Stimulated activated CD8-positive, alpha-beta memory T cell treated with anti-CD3 and anti-CD28 coated beads, Interleukin-2, amount 100 ng/mL, for 1 hour (primary cell): ENCODE data around the gene SMARCB1.

Experiments
- DNase-seq, 2 donors: peaks; one replicate each; pipeline ENCODE4 v3.0.0-alpha.2; 2020; ENCODE audit warnings: low read depth in 2 of 2

SMARCB1 gene

DNA sequence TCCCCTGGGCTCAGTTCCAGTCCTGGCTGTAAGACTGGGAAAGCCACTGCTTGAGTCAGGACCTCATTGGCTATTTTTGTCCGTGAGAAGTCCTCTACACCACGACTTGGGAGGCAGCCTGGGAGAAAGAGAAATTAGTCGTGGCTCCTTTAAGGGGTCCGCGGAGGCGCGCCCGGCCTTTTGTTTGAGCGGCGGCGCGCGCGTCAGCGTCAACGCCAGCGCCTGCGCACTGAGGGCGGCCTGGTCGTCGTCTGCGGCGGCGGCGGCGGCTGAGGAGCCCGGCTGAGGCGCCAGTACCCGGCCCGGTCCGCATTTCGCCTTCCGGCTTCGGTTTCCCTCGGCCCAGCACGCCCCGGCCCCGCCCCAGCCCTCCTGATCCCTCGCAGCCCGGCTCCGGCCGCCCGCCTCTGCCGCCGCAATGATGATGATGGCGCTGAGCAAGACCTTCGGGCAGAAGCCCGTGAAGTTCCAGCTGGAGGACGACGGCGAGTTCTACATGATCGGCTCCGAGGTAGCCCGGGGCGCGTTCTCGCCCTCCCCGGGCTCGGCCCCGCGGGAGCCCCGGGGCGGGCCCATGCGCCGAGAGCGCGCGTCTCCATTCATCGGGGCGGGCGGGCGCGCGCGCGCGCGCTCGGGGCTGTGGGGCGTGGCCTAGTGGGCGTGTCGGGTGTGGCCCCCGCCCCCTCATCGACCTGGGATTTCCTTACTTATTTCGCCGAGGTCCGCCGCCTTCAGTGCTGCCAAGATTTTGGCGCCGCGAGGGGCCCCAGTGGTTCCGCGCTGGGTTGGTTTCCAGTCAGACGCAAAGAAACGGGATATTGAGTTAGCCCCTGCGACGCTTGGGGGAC is at the start of gene SMARCB1:
TSS of gene SMARCB1 (plus strand) at position 215 of the 848 bp plus-strand sequence. CDS start at position 419, 204 bp downstream.
- peak; percentile 81 to 85 for DNase-seq

DNA sequence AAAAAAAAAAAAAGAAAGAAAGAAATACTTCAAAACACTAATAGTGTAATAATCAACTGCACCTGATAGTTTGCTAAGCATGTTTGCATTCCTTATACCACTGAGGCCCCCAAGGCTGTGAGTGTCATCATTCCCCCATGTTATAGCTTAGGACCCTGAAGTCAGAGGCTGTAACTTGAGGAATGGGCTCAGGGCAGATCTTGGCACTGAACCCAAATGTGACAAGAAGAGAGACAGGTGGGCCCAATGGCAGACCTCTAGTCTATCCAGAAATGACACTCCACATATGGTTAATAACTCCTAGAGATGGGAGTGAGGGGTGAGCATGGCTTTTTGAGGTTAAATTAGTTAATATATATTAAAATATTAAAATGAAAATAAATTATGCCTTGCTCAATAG is 49.1 kb upstream of the SMARCB1 start:
- DNase-seq = no peak

DNA sequence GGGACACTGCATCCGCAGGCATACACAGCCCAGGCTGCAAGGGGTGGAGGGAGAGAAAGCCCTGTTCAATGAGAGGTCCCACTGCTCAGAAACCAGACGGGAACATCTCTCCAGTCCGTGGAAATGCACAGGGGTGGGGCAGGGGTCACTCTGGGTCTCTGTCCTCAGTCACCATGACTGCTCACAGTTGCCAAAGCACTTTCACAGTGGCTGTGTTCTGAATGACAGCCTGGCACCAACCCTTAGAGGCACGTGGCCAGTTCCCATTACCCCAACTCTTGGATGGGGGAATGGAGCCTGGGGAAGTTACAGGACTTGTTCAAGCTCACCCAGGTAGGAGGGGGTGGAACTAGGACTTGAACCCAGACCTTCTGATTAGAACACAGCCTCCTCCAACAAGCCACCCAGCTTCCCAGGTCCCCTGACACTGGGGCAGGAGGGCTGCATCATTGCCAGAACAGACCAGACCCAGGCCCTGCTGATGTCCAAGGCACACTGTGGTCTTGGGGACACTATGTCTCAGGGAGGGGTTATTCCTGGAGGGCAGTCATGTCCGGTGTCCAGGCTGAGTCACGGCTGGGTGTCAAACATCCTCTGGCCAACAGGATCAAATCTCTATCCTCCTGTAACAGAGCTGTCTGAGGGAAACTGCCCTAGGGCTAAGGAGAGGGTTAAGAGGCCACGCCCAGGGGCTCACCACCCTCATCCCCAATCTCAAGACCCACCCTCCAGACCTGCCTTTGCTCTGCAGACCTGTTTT is 44.1 kb upstream of the SMARCB1 start:
- DNase-seq = no peak

DNA sequence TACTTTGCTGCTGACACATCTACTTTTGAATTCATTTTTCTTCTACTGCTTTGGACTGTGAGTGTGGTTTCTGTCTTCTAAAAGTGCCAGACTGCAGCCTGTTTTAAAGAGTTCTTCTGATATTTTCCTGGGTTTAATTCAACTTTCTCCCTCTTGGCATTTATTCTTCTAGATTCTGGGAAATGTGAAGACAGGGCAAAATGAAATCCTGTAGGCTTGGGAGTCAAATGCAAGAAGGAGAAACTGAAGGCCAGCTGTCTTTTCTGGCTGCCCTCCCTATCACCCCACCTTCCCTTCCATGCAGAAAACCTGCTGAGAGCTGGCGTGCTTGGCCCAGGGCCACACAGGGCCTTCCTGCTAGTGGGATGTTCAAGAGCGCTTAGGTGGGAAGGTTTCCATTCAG is 43.5 kb upstream of the SMARCB1 start:
- DNase-seq = no peak

DNA sequence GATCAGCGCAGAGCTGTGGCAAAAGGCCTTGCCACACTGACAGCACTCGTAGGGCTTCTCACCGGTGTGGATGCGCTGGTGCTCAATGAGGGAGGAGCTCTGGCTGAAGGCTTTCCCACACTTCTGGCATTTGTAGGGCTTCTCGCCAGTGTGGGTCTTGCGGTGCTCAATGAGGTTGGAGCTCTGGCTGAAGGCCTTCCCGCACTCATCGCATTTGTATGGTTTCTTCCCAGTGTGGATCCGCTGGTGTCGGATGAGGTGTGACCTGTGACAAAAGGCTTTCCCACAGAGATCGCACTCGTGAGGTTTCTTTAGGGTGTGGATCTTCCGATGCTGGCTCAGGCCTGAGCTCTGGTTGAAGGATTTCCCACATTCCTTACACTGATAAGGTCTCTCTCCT is 42.8 kb upstream of the SMARCB1 start:
- DNase-seq = no peak

DNA sequence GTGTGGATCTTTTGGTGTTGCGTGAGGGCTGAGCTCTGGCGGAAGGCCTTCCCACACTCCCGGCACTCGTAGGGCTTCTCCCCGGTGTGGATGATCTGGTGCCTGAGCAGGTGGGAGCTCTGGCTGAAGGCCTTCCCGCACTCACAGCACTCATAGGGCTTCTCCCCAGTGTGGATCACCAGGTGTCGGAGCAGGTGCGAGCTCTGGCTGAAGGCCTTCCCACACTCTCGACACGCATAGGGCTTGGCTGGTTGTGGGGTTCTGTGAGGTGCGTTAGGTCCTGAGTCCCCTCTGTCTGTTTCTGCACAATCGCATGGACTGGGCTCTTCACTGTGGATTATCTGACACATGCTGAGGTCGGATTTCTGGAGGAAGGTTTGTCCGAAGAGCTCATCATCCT is 42.3 kb upstream of the SMARCB1 start:
- DNase-seq = no peak

DNA sequence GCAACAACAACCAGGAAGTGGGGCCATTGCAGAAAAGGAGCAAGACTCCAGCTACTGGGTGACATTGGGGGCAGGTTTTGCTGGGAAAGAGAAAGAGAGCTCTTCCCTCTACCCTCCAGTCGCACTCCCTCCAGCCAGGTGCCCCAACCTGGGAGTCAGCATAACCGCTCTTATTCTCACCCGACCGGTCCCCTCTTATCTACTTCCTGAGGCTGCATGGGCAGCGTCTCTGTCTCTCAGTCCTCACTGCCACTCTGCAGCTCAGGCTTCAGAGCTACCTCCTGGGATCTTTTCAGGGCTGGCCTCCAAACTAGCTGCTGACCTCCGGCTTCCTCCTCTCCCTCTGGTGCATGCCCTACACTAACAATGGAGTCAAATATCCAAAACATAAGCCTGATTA is 41.0 kb upstream of the SMARCB1 start:
- no peak for DNase-seq

DNA sequence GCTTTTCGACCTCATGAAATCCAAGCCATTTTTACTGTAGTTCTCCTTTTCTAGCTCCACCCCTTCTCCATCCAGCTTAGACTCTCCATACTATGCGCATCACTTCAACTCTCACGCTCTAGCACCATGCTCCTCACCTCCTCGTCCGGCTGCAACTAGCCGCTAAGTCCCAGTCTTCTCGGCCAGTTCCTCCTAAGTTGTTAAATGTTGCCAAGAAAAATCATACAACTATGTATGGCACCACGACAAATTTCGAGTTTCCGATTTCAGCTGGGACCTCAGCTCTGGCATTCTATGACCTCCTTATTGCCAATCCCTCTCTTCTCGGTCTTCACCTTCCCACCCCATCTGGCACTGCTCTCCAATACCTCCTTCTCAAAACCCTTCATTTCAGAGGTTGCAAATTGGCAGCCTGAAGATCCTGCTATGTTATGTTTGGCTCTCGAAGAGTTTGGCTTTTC is 36.9 kb upstream of the SMARCB1 start:
- no peak for DNase-seq

DNA sequence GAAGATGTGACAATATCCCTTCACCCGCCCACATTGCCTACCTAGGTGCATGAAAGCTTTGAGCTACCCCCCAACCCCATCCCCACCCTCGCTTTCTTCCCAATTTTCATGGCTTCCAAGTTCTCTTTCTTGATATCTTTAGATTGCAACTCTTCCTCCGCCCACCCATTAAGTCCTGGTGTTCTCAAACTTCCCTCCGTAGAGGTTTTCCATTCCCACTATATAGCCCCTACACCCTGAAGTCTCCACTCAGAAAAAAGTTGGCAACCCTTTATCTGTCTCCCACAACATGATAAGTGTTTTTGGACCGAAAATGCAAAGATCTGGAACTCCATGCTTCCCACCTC is 36.4 kb upstream of the SMARCB1 start:
- no peak for DNase-seq

DNA sequence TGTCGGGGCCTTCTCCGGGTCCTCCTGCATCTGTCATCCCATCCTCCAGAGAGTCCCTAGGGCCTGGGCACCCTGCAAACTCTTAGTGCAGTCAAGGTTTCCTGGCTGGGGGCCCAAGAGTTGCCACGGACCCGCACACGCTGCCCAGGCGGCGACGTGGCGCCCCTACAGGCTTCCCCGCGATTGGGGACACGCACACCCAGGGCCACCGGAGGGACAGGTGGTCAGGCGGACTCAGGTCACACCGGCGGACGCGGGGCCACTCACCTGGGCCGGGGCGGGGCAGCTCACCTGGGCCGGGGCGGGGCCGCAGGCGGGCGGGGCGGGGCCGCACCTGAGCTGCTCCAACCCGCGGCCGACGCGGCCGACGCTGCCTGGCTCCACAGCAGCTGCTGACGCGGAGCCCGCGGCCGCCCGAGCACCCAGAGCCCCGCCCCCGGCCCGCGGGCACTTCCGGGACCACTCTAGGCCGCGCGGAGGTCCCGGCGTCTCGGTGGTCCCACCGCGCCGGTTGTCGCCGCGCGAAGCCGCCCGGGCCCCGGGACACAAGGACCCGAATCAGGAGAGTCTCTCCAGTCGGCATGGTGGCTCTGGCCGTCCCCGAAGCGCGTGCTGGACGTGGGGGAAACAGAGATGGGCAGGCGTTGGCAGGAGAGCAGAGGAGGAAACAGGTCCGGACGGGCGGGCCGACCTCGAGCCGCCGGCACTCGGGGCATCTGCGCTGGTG is 35.9 kb upstream of the SMARCB1 start, which contains the start of gene ZNF70:
TSS of gene ZNF70 (minus strand) at position 399 of the 727 bp plus-strand sequence. CDS start 5,972 bp downstream, outside the sequence.
- DNase-seq = peak; percentile 72 to 75

DNA sequence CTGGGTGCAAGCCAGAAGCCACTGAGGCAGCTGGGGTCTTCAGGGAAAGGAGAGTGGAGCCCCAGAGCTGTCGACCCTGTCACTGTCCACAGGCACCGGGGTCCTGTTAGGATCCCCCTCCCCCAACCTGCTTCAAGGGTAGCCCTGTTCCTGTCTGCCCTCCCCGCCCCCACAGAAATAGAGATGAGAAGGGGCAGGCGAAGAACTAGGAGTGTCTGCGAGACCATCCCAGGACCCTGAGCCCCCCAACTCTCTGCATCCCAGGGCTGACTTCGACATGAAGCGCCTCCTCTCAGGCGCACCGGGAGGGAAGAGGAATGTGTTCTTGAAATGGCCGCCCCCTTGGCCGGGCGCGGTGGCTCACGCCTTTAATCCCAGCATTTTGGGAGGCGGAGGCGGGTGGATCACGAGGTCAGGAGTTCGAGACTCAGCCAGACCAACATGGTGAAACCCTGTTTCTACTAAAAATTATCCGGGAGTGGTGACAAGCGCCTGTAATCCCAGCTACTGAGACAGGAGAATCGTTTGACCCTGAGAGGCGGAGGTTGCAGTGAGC is 35.2 kb upstream of the SMARCB1 start:
- no peak for DNase-seq

DNA sequence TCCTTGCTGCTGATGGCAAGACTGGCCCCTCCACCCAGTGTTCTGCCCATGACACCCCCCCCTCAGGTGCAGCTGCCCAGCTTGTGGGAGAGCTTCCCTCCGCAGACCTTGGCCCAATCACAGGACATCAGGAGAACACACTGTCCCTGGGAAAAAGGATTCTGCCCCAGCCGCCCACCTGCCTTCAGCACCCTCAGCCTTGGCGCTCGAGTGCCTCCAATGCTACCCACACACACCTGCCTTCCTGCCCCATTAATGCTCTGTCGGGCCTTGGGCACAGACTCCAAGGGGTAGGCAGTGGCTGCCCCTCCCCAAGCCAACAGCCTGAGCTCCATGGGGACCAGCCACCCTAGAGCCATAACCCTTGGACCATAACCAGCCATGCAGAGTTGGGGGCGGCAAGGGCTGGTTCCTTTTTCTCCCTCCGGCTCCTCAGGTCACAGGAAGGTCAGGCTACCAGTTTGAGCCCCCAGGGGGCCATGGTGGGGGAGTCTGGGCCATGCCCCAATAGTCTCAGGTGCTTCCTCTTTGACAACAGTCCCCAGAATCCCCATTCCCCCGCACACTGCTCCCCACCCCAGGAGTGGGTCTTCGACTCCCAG is 34.6 kb upstream of the SMARCB1 start:
- no peak for DNase-seq

DNA sequence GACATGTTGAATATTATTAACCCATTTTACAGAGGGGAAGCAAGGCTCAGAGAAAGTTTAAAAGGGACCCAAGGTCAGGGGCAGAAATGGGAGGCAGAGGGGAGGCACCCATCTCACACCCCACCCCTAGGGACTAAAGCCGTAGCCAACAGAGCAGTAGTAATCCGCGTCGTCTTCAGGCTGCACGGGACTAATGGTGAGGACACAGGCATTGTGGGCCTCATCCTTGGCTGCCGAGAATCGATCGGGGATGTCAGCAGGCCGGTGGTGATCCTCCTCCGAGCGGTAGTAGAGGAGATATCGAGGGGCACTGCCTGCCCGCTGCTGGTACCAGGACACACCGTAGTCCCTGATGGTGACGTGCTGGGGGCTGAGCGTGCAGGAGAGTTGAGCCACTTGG is 34.0 kb upstream of the SMARCB1 start:
- no peak for DNase-seq

DNA sequence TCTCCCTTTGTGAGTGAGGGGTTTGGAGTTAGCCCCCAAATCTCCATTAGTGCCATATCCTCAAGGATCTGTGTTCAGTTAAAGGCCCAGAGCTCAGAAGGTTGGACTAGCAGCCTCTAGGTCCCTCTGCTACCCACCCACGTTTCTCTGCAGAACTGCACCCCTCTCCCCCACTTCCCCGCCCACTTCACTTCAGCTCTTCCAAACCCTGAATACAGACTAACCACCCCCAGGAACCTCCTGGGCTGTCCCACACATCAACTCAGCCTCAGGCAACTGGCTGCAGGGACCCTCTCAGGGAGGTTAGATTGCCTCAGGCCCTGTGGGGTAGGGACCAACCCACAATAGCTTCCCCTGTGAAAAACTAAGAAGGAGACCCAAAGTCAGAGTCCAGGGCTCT is 33.4 kb upstream of the SMARCB1 start:
- DNase-seq = no peak

DNA sequence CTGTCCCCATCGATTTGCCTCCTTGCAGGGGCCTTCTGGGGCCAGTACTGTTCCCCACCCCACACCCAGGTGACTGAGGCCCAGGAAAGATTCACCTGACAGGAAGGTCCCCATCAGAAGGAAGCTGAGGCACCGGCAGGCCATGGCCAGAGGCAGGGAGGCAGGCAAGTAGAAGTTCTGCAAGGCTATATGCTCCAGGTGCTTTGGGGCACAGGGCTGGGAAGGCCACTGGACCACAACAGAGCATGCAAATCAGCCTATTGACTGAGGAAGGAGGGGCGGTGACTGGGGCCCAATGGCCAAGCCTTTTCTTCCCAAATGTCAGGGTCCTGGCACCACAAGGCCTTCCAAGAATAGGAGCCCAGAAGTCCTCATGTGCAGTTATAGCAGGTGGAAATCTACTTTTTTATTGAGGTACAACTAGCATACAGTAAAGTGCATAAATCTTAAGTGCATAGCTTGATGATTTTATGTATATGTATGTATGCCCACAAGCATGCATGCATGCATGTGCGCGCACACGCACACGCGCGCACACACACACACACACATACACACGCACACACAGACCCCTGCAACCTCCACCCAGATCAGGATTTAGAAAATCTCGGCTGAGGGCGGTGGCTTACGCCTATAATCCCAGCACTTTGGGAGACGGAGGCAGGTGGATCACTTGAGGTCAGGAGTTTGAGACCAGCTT is 32.4 kb upstream of the SMARCB1 start, which contains the start of gene VPREB3:
TSS of gene VPREB3 (minus strand) at position 206 of the 700 bp plus-strand sequence. CDS start at position 144, 62 bp downstream.
- no peak for DNase-seq

DNA sequence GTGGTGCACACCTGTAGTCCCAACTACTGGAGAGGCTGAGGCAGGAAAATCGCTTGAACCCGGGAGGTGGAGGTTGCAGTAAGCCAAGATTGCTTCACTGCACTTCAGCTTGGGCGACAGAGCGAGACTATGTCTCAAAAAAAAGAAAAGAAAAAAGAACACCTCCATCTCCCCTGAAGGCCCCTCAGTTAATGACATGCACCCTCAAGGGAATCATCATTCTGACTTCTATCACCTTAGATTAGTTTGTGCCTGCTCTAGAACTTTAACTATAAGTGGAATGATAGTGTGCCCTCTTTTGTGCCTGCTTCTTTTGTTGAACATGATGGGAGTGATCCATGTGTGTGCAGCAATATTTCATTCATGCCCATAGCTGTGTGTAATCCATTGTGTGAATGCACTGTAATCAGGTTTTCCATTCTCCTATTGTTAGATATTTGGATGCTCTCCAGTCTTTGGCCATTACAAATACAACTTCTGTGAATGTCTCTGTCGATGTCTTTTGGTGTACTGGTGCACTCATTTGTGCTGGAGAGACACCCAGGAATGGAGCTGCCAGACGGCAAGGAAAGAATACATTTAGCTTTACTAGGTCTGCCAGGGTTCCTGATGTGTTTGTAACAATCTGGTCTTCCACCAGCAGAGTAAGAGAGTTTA is 31.7 kb upstream of the SMARCB1 start:
- DNase-seq = no peak

DNA sequence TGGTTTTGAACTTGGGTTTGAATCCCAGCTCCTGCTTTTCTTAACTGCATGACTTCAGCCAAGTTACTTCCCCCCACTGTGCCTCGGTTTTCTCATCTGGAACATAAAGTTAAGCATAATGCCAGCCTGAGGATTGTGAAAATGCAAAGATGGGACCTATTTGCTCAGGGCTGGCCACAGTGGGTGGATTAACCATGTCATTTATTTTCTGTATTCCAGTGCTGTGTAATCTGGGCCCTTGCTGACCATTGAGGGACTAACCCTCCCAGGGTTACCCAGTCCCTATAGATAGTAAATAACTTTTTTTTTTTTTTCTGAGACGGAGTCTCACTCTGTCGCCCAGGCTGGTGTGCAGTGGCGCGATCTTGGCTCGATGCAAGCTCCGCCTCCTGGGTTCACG is 31.1 kb upstream of the SMARCB1 start:
- DNase-seq = no peak

DNA sequence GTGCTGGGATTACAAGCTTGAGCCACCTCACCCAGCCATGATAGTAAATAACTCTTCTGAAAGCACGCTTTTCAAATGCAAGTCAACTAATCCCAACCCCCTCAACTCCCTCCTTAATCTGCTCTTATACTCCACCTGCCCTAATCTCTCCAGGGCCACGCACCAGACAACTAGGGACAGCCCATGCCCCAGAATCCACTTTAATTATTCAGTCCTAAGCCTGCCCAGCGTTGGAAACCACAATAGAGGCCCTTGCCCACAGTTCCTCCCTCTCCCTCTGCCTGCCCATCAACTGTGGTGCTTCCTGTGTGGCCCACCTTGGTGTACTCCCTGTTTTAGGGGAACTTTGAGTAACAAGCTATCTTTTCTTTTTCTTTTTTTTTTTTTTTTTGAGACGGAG is 29.9 kb upstream of the SMARCB1 start:
- DNase-seq = no peak

DNA sequence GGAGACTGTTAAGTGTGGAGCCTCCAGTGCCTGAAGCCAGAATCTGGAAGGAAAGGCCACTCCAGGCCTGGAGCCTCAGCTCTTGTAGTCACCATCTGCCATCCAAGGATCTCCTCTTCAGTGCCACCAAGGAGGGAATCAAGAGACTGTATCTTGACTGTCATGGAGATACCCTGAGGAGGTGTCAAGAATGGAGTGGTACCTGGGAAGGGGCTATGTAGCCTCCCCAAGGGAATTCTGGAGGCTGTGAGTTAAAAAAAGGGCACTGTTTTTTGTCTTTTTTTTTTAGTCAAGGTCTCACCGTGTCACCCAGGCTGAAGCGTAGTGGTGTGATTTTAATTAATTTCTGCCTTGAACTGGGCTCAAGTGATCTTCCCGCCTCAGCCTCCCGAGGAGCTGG is 27.2 kb upstream of the SMARCB1 start:
- DNase-seq = no peak

DNA sequence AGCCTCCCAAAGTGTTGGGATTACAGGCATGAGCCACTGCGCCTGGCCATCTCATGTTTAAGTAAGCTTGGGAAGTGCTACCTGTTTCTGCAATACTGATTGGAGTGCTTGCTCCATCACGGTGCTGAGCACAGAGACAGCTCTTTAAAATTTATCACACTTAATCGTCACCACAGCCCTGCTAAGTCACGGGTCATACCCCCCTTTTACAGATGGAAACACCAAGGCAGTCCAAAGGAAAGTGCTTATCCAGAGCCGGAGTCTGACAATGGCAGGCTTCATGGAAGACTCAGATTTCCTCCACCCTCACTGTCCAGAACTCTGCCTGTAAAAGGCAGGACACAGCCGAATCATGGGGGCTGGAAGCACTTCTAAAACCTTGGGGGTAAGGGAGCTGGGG is 26.7 kb upstream of the SMARCB1 start:
- DNase-seq = no peak
